Measurements from ENCODE around the gene UQCRC1.

UQCRC1 gene

DNA sequence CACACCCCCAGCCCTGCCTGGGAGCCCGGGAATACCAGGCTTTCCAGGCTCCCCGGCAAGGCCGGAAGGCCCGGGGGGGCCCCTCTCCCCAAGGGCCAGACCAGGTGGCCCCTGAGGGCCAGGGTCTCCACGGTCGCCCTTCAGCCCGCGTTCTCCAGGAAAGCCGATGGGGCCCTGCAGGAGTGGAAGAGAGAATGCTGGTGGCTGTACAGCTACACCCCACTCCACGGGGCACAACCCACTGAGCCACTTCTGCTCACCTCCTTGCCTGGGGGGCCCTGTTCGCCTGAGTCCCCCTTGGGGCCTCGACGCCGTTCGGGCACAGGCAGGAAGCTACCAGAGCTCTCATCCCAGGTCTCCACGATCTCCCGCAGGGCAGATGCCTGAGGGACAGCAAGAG lies 34.1 kb downstream of the UQCRC1 start:
- DNase-seq (ENCODE audit: extremely low read depth, insufficient read length), result no peak
- no peaks in the 10 kb centered on the region for H3K36me3 ChIP-seq (ENCODE audit: control insufficient read depth, insufficient read depth, low read length)
- H3K4me3 ChIP-seq (replicated peaks; ENCODE audit: low read depth, low read length), result no peak overlapping the region
- TF ChIP-seq, protein P1, sequence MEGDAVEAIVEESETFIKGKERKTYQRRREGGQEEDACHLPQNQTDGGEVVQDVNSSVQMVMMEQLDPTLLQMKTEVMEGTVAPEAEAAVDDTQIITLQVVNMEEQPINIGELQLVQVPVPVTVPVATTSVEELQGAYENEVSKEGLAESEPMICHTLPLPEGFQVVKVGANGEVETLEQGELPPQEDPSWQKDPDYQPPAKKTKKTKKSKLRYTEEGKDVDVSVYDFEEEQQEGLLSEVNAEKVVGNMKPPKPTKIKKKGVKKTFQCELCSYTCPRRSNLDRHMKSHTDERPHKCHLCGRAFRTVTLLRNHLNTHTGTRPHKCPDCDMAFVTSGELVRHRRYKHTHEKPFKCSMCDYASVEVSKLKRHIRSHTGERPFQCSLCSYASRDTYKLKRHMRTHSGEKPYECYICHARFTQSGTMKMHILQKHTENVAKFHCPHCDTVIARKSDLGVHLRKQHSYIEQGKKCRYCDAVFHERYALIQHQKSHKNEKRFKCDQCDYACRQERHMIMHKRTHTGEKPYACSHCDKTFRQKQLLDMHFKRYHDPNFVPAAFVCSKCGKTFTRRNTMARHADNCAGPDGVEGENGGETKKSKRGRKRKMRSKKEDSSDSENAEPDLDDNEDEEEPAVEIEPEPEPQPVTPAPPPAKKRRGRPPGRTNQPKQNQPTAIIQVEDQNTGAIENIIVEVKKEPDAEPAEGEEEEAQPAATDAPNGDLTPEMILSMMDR (IDR thresholded peaks at IDR 0.05; ENCODE audit: insufficient read depth, low read length, poor library complexity, severe bottlenecking), result no peak
- no peaks in the 10 kb centered on the region for H3K27me3 ChIP-seq (replicated peaks; ENCODE audit: control insufficient read depth, insufficient read depth, low read length)

DNA sequence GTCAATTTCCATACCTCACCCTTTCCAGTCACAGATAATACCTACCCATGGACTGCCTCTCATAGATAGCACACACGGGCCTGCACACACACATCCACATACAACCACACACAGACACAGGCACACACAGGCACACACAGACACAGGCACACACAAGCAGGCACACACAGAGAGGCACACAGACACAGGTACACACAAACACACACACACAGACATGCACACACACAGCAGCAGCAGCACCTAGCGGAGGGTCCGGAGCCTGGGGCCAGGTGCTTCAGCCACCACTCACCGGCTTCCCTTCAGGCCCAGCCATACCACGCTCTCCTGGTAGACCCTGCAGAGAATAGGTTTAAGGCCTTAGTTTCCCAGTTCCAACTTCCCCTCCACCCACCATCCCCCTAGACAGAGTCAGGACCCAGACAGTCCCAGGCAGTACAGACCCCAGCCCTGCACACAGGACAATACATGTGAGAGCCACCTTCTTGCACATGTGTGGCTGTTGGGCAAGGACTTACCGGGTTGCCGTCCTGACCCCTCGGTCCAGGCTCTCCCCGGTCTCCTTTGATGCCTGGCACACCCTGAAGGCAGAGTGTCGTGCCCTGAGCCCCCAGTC lies 35.4 kb downstream of the UQCRC1 start:
- TF ChIP-seq, protein P1 (IDR thresholded peaks at IDR 0.05; ENCODE audit: insufficient read depth, low read length, poor library complexity, severe bottlenecking), result no peak
- H3K36me3 ChIP-seq (ENCODE audit: control insufficient read depth, insufficient read depth, low read length), result no peaks in the 10 kb centered on the region
- no peak for DNase-seq (ENCODE audit: extremely low read depth, insufficient read length)
- H3K27me3 ChIP-seq (replicated peaks; ENCODE audit: control insufficient read depth, insufficient read depth, low read length), result no peaks in the 10 kb centered on the region
- H3K4me3 ChIP-seq (replicated peaks; ENCODE audit: low read depth, low read length), result no peak overlapping the region

DNA sequence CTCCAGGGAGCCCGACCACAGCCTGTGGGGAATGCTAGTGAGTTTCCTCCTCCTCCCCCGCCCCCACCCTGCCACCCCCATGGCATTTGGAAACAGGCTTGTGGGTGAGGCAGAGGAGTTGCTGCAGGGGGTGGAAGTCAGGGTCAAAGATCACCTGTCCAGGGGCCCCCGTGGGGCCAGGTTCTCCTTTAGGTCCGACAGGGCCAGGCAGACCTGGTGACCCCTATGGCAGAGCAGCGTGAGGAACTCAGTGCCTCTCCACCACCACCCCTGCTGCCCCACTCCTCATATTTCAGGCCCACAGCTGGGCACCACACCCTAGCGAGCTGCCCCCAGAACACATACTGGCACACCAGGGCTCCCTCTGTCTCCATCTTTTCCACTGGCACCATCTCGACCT lies 36.9 kb downstream of the UQCRC1 start:
- no peak for DNase-seq (ENCODE audit: extremely low read depth, insufficient read length)
- H3K4me3 ChIP-seq (replicated peaks; ENCODE audit: low read depth, low read length), result no peak overlapping the region
- TF ChIP-seq, protein P1 (IDR thresholded peaks at IDR 0.05; ENCODE audit: insufficient read depth, low read length, poor library complexity, severe bottlenecking), result no peak
- no peaks in the 10 kb centered on the region for H3K36me3 ChIP-seq (ENCODE audit: control insufficient read depth, insufficient read depth, low read length)
- H3K27me3 ChIP-seq (replicated peaks; ENCODE audit: control insufficient read depth, insufficient read depth, low read length), result no peaks in the 10 kb centered on the region

DNA sequence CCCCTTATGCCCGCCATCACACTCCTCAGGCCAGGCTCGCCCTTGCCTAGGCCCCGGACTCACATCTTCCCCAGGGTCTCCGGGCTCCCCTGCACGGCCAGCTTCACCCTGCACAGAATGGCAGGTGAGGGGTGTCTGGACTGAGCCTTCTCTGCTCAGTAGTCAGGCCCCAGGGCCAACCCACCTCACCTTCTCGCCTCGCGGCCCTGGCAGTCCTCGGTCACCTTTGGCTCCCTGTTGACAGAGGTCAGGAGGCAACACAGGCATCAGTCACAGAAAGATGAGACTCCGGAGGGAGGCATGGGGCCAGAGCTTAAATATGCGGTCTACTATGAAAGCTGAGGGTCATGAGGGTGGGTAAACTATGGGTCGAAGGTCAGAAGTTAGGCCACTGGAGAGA lies 37.5 kb downstream of the UQCRC1 start:
- no peak overlapping the region for H3K4me3 ChIP-seq (replicated peaks; ENCODE audit: low read depth, low read length)
- TF ChIP-seq, protein P1 (IDR thresholded peaks at IDR 0.05; ENCODE audit: insufficient read depth, low read length, poor library complexity, severe bottlenecking), result no peak
- no peak for DNase-seq (ENCODE audit: extremely low read depth, insufficient read length)
- H3K27me3 ChIP-seq (replicated peaks; ENCODE audit: control insufficient read depth, insufficient read depth, low read length), result no peaks in the 10 kb centered on the region
- no peaks in the 10 kb centered on the region for H3K36me3 ChIP-seq (ENCODE audit: control insufficient read depth, insufficient read depth, low read length)

DNA sequence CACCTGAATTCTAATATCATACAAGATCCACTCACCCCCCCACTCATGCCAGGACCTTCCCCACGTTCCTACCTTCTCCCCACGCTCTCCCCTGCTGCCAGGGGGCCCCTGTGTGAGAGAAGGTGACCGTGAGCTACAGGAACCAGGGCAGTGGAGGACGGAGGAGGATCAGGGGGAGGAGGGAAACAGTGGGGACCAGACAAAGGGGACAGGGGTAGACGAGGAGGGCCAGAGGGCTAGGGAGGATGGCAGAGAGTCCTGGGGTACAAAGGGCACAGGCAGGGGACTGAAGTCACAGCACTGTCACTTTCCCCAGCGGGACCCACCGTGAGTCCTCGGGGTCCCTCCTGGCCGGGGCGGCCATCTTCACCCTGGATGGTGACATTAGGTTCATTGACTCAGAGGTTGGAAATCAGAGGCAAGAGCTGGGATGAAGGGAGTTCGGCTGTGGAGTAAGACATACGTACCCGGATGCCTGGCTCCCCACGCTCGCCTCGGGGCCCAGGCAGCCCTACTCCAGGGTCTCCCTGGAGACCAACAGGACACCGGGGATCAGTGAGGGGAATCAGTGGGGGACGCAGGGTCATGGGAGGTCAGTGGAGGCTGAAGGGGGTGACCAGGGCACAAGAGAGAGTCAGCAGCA lies 39.5 kb downstream of the UQCRC1 start:
- H3K36me3 ChIP-seq (ENCODE audit: control insufficient read depth, insufficient read depth, low read length), result no peaks in the 10 kb centered on the region

More for the DNA sequence above, 39.5 kb downstream of the UQCRC1 start:
- DNase-seq (ENCODE audit: extremely low read depth, insufficient read length), result no peak
- Histone ChIP-seq H3K27me3 (replicated peaks; ENCODE audit: control insufficient read depth, insufficient read depth, low read length) (no peaks in the 10 kb centered on the region), H3K4me3 (replicated peaks; ENCODE audit: low read depth, low read length) (no peak overlapping the region)
- TF ChIP-seq, protein P1 (IDR thresholded peaks at IDR 0.05; ENCODE audit: insufficient read depth, low read length, poor library complexity, severe bottlenecking), result no peak
